MCF 10A (cell line): Measurements from ENCODE around the gene ZNF76. TPM values are rescaled to one million over a fixed set of nuclear protein-coding genes. Genes with fewer than 3 reads are reported as not detected.

Experiments
- BruUV-seq: library from RNA; stranded (reverse); fragments of 400-500 nt; replicated peaks from 2 replicates; lab custom pipeline; 2021; lab: Mats Ljungman, UMichigan
- CTCF ChIA-PET: fragments of 300-600 bp; sonication (Branson Sonifier 250); formaldehyde crosslinking; extraction: SDS; loops from one replicate; lab custom pipeline; 2021; ENCODE audit warnings: antibody characterized with exemption, inconsistent platforms; lab: Yijun Ruan, JAX
- POLR2A ChIA-PET: fragments of 300-600, 350-650 bp; sonication (Branson Sonifier 250); formaldehyde crosslinking; extraction: SDS; loops from one replicate; lab custom pipeline; 2020; ENCODE audit warnings: antibody characterized with exemption, inconsistent platforms; lab: Yijun Ruan, JAX
- DNase-seq: peaks from one replicate; pipeline ENCODE4 v3.0.0-alpha.2; 2018; ENCODE audit not compliant: unreplicated experiment
- H3K27ac Mint-ChIP-seq: one replicate; pipeline ENCODE4 v1.8.0; 2022; ENCODE audit warnings: mild to moderate bottlenecking, low read depth, mixed read lengths; ENCODE audit not compliant: unreplicated experiment
- H3K27me3 Mint-ChIP-seq: one replicate; pipeline ENCODE4 v1.8.0; 2022; ENCODE audit warnings: mixed read lengths; ENCODE audit not compliant: insufficient read depth, unreplicated experiment
- H3K36me3 Mint-ChIP-seq: one replicate; pipeline ENCODE4 v1.8.0; 2022; ENCODE audit warnings: mild to moderate bottlenecking, moderate library complexity, mixed read lengths; ENCODE audit not compliant: insufficient read depth, unreplicated experiment
- H3K4me1 Mint-ChIP-seq: one replicate; pipeline ENCODE4 v1.8.0; 2022; ENCODE audit warnings: mixed read lengths; ENCODE audit not compliant: insufficient read depth, unreplicated experiment
- H3K4me3 Mint-ChIP-seq: one replicate; pipeline ENCODE4 v1.8.0; 2022; ENCODE audit warnings: mild to moderate bottlenecking, moderate library complexity, mixed read lengths; ENCODE audit not compliant: unreplicated experiment
- H3K9me3 Mint-ChIP-seq: one replicate; pipeline ENCODE4 v1.8.0; 2022; ENCODE audit warnings: mixed read lengths; ENCODE audit not compliant: unreplicated experiment
- CTCF ChIP-seq: fragments of 200-600 bp; IDR thresholded peaks from one replicate; pipeline ENCODE4 v1.8.0; 2022; ENCODE audit warnings: antibody characterized with exemption, mild to moderate bottlenecking; ENCODE audit not compliant: unreplicated experiment
- intact Hi-C: fragments of 100-400 bp; cut with micrococcal nuclease; formaldehyde crosslinking; loops from 2 replicates; pipeline ENCODE4 v1.14.1; 2022
- total RNA-seq: library from RNA; stranded (reverse); gene quantifications from 2 replicates; pipeline ENCODE4 v1.2.3, GENCODE V29; 2022

Gene ZNF76
- total RNA-seq, 1 experiment from 2014 or later, result 28.0 TPM

DNA sequence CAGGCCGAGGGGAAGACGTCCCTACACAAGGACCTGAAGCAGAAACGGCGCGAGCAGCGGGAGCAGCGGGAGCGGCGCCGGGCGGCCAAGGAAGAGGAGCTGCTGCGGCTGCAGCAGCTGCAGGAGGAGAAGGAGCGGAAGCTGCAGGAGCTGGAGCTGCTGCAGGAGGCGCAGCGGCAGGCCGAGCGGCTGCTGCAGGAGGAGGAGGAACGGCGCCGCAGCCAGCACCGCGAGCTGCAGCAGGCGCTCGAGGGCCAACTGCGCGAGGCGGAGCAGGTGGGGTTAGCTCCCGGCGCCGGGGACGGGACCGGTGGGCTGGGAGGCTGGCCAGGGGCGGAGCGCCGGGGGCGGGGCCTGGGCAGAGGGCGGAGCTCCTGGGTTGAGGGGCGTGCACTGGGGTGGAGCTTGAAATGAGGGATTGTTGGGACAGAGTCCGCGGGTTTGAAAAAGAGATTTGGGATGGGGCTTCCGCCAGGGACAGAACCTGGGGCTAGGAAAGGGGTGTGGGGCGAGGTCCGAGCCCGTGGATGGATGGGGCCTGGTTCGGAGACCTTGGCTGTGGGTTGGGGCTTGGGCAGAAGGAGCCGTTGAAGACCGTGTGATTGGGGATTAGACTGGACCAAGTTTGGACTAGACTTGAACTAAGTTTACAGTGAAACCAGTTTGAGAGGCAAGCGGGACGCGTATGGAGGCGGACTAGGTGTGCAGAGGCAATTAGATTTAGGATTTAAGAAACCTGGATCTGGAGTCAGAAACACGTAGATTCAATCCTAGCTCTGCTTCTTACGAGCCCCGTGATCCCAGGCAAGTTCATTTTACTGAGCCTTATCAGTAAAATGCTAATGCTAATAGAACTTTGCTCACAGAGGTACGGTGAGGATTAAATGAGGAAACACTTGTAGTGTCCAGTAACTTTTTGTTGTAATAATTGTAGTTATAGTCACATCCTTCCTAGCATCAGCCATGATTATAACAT, 58.9 kb downstream of the ZNF76 start:
- no peaks in the 10 kb centered on the region for H3K27me3 Mint-ChIP-seq
- H3K9me3 Mint-ChIP-seq, result no peaks in the 10 kb centered on the region
- no peak overlapping the region for H3K27ac Mint-ChIP-seq
- no peak for TF ChIP-seq CTCF
- peak overlapping the region; percentile 77 for H3K4me3 Mint-ChIP-seq
- peaks cover 10% of the 10 kb centered on the region for H3K4me1 Mint-ChIP-seq
- intact Hi-C loops, result no loop called here
- peak; percentile 48 for DNase-seq
- CTCF ChIA-PET, result interaction anchor here (0.5 to 1.4 kb wide), 2 partner anchors 10 to 34 kb away, joined by 3 read pairs; no protein-coding TSS in a partner anchor
- BruUV-seq, result no TSS peak
- POLR2A ChIA-PET, result no interaction called here
- peaks cover 42% of the 10 kb centered on the region for H3K36me3 Mint-ChIP-seq

DNA sequence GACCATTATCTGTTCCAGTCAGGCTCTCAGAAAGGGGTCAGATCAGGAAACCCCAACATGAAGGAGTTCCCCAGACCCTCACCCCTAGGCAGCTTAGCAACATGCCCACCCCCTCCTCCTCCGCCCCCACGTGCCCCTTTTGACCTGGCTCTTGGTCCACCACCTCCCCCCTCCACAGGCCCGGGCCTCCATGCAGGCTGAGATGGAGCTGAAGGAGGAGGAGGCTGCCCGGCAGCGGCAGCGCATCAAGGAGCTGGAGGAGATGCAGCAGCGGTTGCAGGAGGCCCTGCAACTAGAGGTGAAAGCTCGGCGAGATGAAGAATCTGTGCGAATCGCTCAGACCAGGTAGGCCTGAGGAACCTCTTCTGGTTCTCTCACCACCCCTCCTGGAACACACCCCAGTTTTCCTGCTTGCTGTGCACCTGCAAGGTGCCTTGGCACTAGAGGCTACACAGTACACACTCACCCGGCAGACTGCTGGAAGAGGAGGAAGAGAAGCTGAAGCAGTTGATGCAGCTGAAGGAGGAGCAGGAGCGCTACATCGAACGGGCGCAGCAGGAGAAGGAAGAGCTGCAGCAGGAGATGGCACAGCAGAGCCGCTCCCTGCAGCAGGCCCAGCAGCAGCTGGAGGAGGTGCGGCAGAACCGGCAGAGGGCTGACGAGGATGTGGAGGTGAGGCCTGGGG, 60.0 kb downstream of the ZNF76 start:
- Mint-ChIP-seq H3K4me3 (no peak overlapping the region), H3K27ac (no peak overlapping the region), H3K36me3 (peaks cover 45% of the 10 kb centered on the region), H3K27me3 (no peaks in the 10 kb centered on the region), H3K4me1 (peaks cover 10% of the 10 kb centered on the region), H3K9me3 (no peaks in the 10 kb centered on the region)
- BruUV-seq, result no TSS peak
- DNase-seq, result no peak
- POLR2A ChIA-PET, result interaction anchor here (0.7 kb wide), 1 partner anchor 15 kb away, joined by 3 read pairs; no protein-coding TSS in a partner anchor
- TF ChIP-seq CTCF, result no peak
- CTCF ChIA-PET, result interaction anchor here (1.1 kb wide), 1 partner anchor 24 kb away, joined by 3 read pairs; no protein-coding TSS in a partner anchor
- intact Hi-C loops, result no loop called here

- POLR2A ChIA-PET, result interaction anchor here (0.7 kb wide), 1 partner anchor 15 kb away, joined by 3 read pairs; no protein-coding TSS in a partner anchor
- Mint-ChIP-seq H3K27ac (no peak overlapping the region), H3K36me3 (peaks cover 51% of the 10 kb centered on the region), H3K4me1 (peaks cover 10% of the 10 kb centered on the region), H3K9me3 (no peaks in the 10 kb centered on the region), H3K4me3 (no peak overlapping the region), H3K27me3 (no peaks in the 10 kb centered on the region)
- intact Hi-C loops, result no loop called here
- DNase-seq, result no peak
- CTCF ChIA-PET, result interaction anchor here (1.1 kb wide), 1 partner anchor 24 kb away, joined by 3 read pairs; no protein-coding TSS in a partner anchor
- TF ChIP-seq CTCF, result no peak
- no TSS peak for BruUV-seq
Measured at GRCh38 chr6:35320031-35320410, 60.5 kb downstream of the ZNF76 start.

- intact Hi-C loops, result no loop called here
- CTCF ChIA-PET, result interaction anchor here (0.6 to 1.3 kb wide), 3 partner anchors 25 to 128 kb away, joined by 3 to 4 read pairs (median 3); no protein-coding TSS in a partner anchor
Measured at GRCh38 chr6:35321091-35321490, 61.6 kb downstream of the ZNF76 start.

More at GRCh38 chr6:35321091-35321490, 61.6 kb downstream of the ZNF76 start:
- TF ChIP-seq CTCF, result no peak
- peaks cover 10% of the 10 kb centered on the region for H3K4me1 Mint-ChIP-seq
- H3K9me3 Mint-ChIP-seq, result no peaks in the 10 kb centered on the region
- H3K27ac Mint-ChIP-seq, result no peak overlapping the region
- H3K27me3 Mint-ChIP-seq, result no peaks in the 10 kb centered on the region
- BruUV-seq, result TSS peak; percentile 36
- H3K4me3 Mint-ChIP-seq, result no peak overlapping the region
- POLR2A ChIA-PET, result no interaction called here
- peaks cover 52% of the 10 kb centered on the region for H3K36me3 Mint-ChIP-seq
- no peak for DNase-seq
